Measurements from ENCODE around the gene AFF2. TPM values are rescaled to one million over a fixed set of nuclear protein-coding genes. Genes with fewer than 3 reads are reported as not detected.

AFF2 gene
- total RNA-seq, 3 donors from 2014 or later: 4.6 to 41.0 (median 5.7) TPM

- Histone ChIP-seq H3K4me3 (no peak overlapping the region), H3K4me1 (no peaks in the 10 kb centered on the region), H3K9me3 (no peaks in the 10 kb centered on the region), H3K36me3 (no peaks in the 10 kb centered on the region), H3K27ac (no peak overlapping the region), H3K27me3 (no peaks in the 10 kb centered on the region)
- TF ChIP-seq CTCF (IDR thresholded peaks at IDR 0.05) (no peak), POLR2A (IDR thresholded peaks at IDR 0.05) (no peak), POLR2AphosphoS5 (IDR thresholded peaks at IDR 0.05) (no peak)
- DNase-seq (ENCODE audit: low spot score in 2 of 2): no peak
- intact Hi-C loops (cut with DNase I; ENCODE audit: low total_unique reads): no loop called here
Observed at GRCh38 chrX:149036086-149036485, 535.7 kb downstream of the AFF2 start.

GRCh38 chrX:149037281-149037870 is 537.0 kb downstream of the AFF2 start:
- Histone ChIP-seq H3K36me3 (no peaks in the 10 kb centered on the region), H3K27ac (no peak overlapping the region), H3K4me1 (no peaks in the 10 kb centered on the region), H3K4me3 (no peak overlapping the region), H3K27me3 (no peaks in the 10 kb centered on the region), H3K9me3 (no peaks in the 10 kb centered on the region)
- intact Hi-C loops (cut with DNase I; ENCODE audit: low total_unique reads): no loop called here
- no peak for DNase-seq (ENCODE audit: low spot score in 2 of 2)
- no peak for TF ChIP-seq CTCF (IDR thresholded peaks at IDR 0.05)
- TF ChIP-seq POLR2A (IDR thresholded peaks at IDR 0.05): no peak
- TF ChIP-seq POLR2AphosphoS5 (IDR thresholded peaks at IDR 0.05): no peak

- no peaks in the 10 kb centered on the region for H3K36me3 ChIP-seq
- no peaks in the 10 kb centered on the region for H3K4me1 ChIP-seq
- TF ChIP-seq CTCF (IDR thresholded peaks at IDR 0.05): no peak
- TF ChIP-seq POLR2AphosphoS5 (IDR thresholded peaks at IDR 0.05): no peak
- no peak for TF ChIP-seq POLR2A (IDR thresholded peaks at IDR 0.05)
- intact Hi-C loops (cut with DNase I; ENCODE audit: low total_unique reads): no loop called here
- H3K4me3 ChIP-seq: no peak overlapping the region
- H3K27ac ChIP-seq: no peak overlapping the region
- no peaks in the 10 kb centered on the region for H3K9me3 ChIP-seq
- no peaks in the 10 kb centered on the region for H3K27me3 ChIP-seq
- DNase-seq (ENCODE audit: low spot score in 2 of 2): no peak
Observed at GRCh38 chrX:149039057-149039456, 538.6 kb downstream of the AFF2 start.

GRCh38 chrX:149040873-149041535 is 540.6 kb downstream of the AFF2 start:
- Histone ChIP-seq H3K4me1 (no peaks in the 10 kb centered on the region), H3K27ac (no peak overlapping the region), H3K4me3 (no peak overlapping the region), H3K36me3 (no peaks in the 10 kb centered on the region), H3K27me3 (no peaks in the 10 kb centered on the region), H3K9me3 (no peaks in the 10 kb centered on the region)
- no peak for TF ChIP-seq CTCF (IDR thresholded peaks at IDR 0.05)
- TF ChIP-seq POLR2A (IDR thresholded peaks at IDR 0.05): no peak
- TF ChIP-seq POLR2AphosphoS5 (IDR thresholded peaks at IDR 0.05): no peak
- no peak for DNase-seq (ENCODE audit: low spot score in 2 of 2)
- intact Hi-C loops (cut with DNase I; ENCODE audit: low total_unique reads): no loop called here

- H3K27me3 ChIP-seq: no peaks in the 10 kb centered on the region
- intact Hi-C loops (cut with DNase I; ENCODE audit: low total_unique reads): no loop called here
- TF ChIP-seq POLR2AphosphoS5 (IDR thresholded peaks at IDR 0.05) (no peak), POLR2A (IDR thresholded peaks at IDR 0.05) (no peak), CTCF (IDR thresholded peaks at IDR 0.05) (no peak)
- H3K27ac ChIP-seq: no peak overlapping the region
- no peaks in the 10 kb centered on the region for H3K9me3 ChIP-seq
- no peaks in the 10 kb centered on the region for H3K4me1 ChIP-seq
- no peak for DNase-seq (ENCODE audit: low spot score in 2 of 2)
- H3K36me3 ChIP-seq: no peaks in the 10 kb centered on the region
- no peak overlapping the region for H3K4me3 ChIP-seq
Observed at GRCh38 chrX:149043401-149043800, 543.0 kb downstream of the AFF2 start.
